GM06990 (cell line): ENCODE measurements around the gene SLC17A8.
"Not testable (repeated sequence)": the region's sequence is repeated elsewhere in the genome, so short reads cannot be mapped to it uniquely, and the experiment has no call there.

Experiments used
- DNase-seq: peaks from one replicate; pipeline ENCODE4 v3.0.0-alpha.2; 2011; ENCODE audit not compliant: insufficient read length; ENCODE audit errors: extremely low read depth
- H3K27me3 ChIP-seq: replicated peaks from 2 replicates; pipeline ENCODE4 v1.6.0; 2011; ENCODE audit warnings: low read length; ENCODE audit not compliant: control insufficient read depth, insufficient read depth
- H3K36me3 ChIP-seq: 2 replicates; pipeline ENCODE4 v1.5.1; 2011; ENCODE audit warnings: low read length; ENCODE audit not compliant: control insufficient read depth, insufficient read depth
- H3K4me3 ChIP-seq: replicated peaks from 2 replicates; pipeline ENCODE4 v1.5.1; 2011; ENCODE audit warnings: low read depth, mild to moderate bottlenecking, control low read depth, low read length
- TF ChIP-seq, protein P1 (sequence below): IDR thresholded peaks from 2 replicates; pipeline ENCODE4 v1.5.1; 2011; ENCODE audit warnings: low read length, control low read depth, mild to moderate bottlenecking, inconsistent platforms; ENCODE audit not compliant: insufficient read depth, poor library complexity, severe bottlenecking

Gene SLC17A8

DNA sequence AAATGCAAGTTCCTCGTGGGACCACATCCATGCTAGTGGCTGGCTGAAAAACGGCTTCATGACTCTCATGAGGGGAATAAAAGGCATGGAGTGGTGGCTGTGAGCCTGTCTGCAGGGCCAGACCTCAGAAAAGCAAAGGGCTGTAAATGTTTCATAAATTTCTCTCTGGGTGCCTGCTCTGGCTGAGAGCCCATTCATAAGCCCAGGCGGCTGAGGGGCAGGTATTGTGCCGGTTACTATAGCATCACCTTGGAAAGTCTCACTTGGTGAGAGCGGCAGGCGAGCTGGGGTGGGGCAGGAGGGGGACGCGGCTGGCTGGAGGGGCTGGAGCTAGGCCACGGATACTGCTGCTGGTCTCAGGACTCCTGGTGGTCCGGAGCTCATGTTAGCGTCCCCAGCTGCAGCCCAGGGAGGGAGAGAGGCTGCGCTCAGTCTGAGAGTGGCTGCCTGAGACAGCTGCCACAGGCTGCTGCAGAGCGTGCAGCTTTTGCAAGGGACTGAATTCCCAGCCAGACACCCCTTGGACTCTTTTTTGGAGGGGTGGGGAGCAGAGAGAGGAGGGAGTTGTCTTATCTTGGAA lies at the start of gene SLC17A8:
Gene SLC17A8 (plus strand): TSS at position 431 of the 580 bp plus-strand sequence. CDS start 318 bp downstream, outside the sequence.
- Histone ChIP-seq H3K27me3 (no peaks in the 10 kb centered on the region; the same call in 1 of the 2 replicates), H3K4me3 (no peak within 1 kb of the TSS), H3K36me3 (no peaks in the 10 kb centered on the region)
- DNase-seq, result no peak
- TF ChIP-seq, protein P1, sequence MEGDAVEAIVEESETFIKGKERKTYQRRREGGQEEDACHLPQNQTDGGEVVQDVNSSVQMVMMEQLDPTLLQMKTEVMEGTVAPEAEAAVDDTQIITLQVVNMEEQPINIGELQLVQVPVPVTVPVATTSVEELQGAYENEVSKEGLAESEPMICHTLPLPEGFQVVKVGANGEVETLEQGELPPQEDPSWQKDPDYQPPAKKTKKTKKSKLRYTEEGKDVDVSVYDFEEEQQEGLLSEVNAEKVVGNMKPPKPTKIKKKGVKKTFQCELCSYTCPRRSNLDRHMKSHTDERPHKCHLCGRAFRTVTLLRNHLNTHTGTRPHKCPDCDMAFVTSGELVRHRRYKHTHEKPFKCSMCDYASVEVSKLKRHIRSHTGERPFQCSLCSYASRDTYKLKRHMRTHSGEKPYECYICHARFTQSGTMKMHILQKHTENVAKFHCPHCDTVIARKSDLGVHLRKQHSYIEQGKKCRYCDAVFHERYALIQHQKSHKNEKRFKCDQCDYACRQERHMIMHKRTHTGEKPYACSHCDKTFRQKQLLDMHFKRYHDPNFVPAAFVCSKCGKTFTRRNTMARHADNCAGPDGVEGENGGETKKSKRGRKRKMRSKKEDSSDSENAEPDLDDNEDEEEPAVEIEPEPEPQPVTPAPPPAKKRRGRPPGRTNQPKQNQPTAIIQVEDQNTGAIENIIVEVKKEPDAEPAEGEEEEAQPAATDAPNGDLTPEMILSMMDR, result no peak

DNA sequence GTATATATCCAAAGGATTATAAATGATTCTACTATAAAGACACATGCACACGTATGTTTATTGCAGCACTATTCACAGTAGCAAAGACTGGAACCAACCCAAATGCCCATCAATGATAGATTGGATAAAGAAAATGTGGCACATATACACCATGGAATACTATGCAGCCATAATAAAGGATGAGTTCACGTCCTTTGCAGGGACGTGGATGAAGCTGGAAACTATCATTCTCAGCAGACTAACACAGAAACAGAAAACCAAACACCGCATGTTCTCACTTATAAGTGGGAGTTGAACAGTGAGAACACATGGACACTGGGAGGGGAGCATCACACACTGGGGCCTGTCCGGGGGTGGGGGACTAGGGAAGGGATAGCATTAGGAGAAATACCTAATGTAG lies 48.7 kb upstream of the SLC17A8 start:
- DNase-seq, H3K36me3 ChIP-seq, H3K27me3 ChIP-seq, H3K4me3 ChIP-seq: not testable (repeated sequence)

DNA sequence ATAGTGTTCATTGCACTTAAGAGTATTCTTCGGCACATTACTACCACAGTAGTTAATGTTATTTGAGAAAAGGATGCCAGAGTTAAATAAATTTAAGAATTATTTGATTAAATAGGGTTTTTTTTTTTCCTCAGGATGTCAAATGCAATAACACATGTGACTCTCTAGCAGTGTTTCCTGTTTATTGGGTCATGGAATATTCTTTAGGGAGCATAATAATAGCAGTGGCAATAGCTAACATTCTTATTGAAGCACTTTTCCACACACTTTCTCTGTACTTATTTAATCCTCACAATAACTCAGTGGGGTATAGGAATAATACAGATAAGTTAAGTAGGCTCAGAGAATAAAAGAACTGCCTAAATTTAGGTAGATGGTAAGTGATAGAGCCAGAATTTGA lies 45.6 kb upstream of the SLC17A8 start:
- no peak for DNase-seq
- no peaks in the 10 kb centered on the region for H3K36me3 ChIP-seq
- no peaks in the 10 kb centered on the region for H3K27me3 ChIP-seq
- H3K4me3 ChIP-seq, result no peak overlapping the region
- TF ChIP-seq, protein P1, result no peak

DNA sequence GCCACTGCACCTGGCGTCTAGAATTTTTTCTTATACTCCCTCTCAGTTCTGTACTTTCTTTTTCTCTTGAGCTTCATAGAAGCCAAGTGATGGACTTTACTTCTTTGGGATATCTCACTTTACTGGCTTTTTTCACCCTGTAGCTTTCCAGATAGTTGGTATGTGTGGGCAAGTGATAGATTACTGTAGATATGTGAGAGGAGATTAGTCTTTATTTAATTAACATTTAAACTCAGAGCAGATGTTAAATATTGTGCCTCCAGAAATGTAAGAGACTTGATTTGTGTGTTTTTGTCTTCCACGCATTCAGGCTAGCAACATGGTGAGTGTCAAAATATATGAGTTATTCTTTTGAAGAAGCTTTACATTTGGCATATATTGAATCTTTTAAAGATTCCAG lies 39.5 kb upstream of the SLC17A8 start:
- no peak for DNase-seq
- H3K36me3 ChIP-seq, result no peaks in the 10 kb centered on the region; the same call in 1 of the 2 replicates
- H3K27me3 ChIP-seq, result no peaks in the 10 kb centered on the region
- no peak overlapping the region for H3K4me3 ChIP-seq
- TF ChIP-seq, protein P1, result no peak

DNA sequence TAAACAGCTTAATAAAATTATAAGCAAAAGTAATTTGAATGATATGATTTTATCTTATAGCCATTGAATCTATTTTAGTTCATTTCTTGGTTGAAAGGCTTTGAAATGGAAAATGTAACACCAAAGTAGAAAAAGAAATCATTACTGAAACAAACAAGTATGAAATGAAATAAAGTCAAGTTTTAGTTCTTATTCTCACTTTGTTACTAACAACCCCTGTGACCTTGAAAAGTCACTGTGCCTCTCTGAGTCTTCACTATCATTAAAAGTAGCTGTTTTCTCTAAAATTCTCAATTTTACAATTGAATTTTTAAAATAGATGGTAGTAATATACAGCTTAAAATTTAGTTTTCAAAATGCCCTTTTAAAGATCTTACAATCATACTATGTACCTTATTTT lies 32.4 kb upstream of the SLC17A8 start:
- DNase-seq, result no peak
- H3K36me3 ChIP-seq, result peaks cover 2% of the 10 kb centered on the region; the same call in 1 of the 2 replicates
- no peak overlapping the region for H3K4me3 ChIP-seq
- TF ChIP-seq, protein P1, result no peak
- no peaks in the 10 kb centered on the region for H3K27me3 ChIP-seq

DNA sequence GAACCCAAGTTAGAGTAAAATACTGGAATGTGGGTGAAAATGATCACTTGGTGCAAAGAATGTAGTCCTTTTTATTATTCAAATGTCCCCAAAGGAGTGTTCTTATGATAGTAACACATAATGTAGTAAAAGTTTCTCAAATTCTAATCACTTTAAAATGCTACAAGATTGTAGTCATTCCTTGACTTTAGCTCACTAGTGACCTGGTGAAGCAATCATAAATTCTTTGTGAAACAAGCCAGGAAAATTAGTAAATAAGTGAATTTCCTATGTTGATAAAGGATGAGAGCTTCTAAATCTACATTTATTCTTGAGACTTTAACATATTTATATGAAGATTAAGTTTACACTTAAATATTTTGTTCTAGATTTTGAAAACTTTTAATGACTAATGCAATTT lies 30.7 kb upstream of the SLC17A8 start:
- TF ChIP-seq, protein P1, result no peak
- Histone ChIP-seq H3K4me3 (no peak overlapping the region), H3K27me3 (no peaks in the 10 kb centered on the region), H3K36me3 (peaks cover 2% of the 10 kb centered on the region; the same call in 1 of the 2 replicates)
- DNase-seq, result no peak
